DOHH2 (cell line): ENCODE results near the gene ELP2.

Source experiments
- H3F3A ChIP-seq: fragments of 200-600 bp; sonication (generic), shearing (Covaris generic); 2 replicates; pipeline ENCODE4 v1.6.0; 2016; ENCODE audit warnings: antibody characterized with exemption, mild to moderate bottlenecking; ENCODE audit not compliant: control insufficient read depth, insufficient read depth
- H3K27ac ChIP-seq: fragments of 200-600 bp; sonication (generic); 2 replicates; pipeline ENCODE4 v1.5.1; 2014; ENCODE audit warnings: low read depth, mild to moderate bottlenecking, low read length, moderate library complexity
- H3K27me3 ChIP-seq: fragments of 200-600 bp; sonication (generic); 2 replicates; pipeline ENCODE4 v1.6.1; 2014; ENCODE audit warnings: mild to moderate bottlenecking, low read length, mixed read lengths; ENCODE audit not compliant: control insufficient read depth
- H3K36me3 ChIP-seq: fragments of 200-600 bp; sonication (generic); 2 replicates; pipeline ENCODE4 v1.6.1; 2014; ENCODE audit warnings: mild to moderate bottlenecking, low read length, moderate library complexity, mixed read lengths; ENCODE audit not compliant: control insufficient read depth
- H3K4me1 ChIP-seq: fragments of 200-600 bp; sonication (generic); 2 replicates; pipeline ENCODE4 v1.6.1; 2014; ENCODE audit warnings: mild to moderate bottlenecking, low read length, mixed read lengths; ENCODE audit not compliant: control insufficient read depth
- H3K4me2 ChIP-seq: fragments of 200-600 bp; sonication (generic); 2 replicates; pipeline ENCODE4 v1.6.0; 2014; ENCODE audit warnings: mild to moderate bottlenecking, low read length, moderate library complexity
- H3K4me3 ChIP-seq: fragments of 200-600 bp; sonication (generic); 2 replicates; pipeline ENCODE4 v1.5.1; 2014; ENCODE audit warnings: mild to moderate bottlenecking, low read length, mixed read lengths
- H3K79me2 ChIP-seq: fragments of 200-600 bp; sonication (generic); 2 replicates; pipeline ENCODE4 v1.6.1; 2014; ENCODE audit warnings: mild to moderate bottlenecking, low read length, mixed read lengths; ENCODE audit not compliant: control insufficient read depth
- H3K9me2 ChIP-seq: fragments of 200-600 bp; sonication (generic); replicated peaks from 2 replicates; pipeline ENCODE4 v1.6.1; 2014; ENCODE audit warnings: mild to moderate bottlenecking, low read length, mixed read lengths; ENCODE audit not compliant: control insufficient read depth
- H3K9me3 ChIP-seq: fragments of 200-600 bp; sonication (generic); 2 replicates; pipeline ENCODE4 v1.6.1; 2014; ENCODE audit warnings: antibody characterized with exemption, low read length, mixed read lengths; ENCODE audit not compliant: control insufficient read depth, insufficient read depth
- H4K20me1 ChIP-seq: fragments of 200-600 bp; sonication (generic); 2 replicates; pipeline ENCODE4 v1.6.0; 2014; ENCODE audit warnings: low read depth, mild to moderate bottlenecking, antibody characterized with exemption, low read length, moderate library complexity; ENCODE audit not compliant: control insufficient read depth, insufficient read depth
- EZH2phosphoT487 ChIP-seq: fragments of 200-600 bp; sonication (generic); IDR thresholded peaks from 2 replicates; pipeline ENCODE4 v1.6.1; 2017; ENCODE audit warnings: borderline replicate concordance, mild to moderate bottlenecking, antibody characterized with exemption, low read length, moderate library complexity, mixed read lengths
- TF ChIP-seq, protein P1 (sequence below): fragments of 200-600 bp; sonication (generic); IDR thresholded peaks from one replicate; pipeline ENCODE4 v1.5.1; 2014; ENCODE audit warnings: antibody characterized with exemption, mild to moderate bottlenecking, low read depth, low read length; ENCODE audit not compliant: poor library complexity, severe bottlenecking

The ELP2 gene

DNA sequence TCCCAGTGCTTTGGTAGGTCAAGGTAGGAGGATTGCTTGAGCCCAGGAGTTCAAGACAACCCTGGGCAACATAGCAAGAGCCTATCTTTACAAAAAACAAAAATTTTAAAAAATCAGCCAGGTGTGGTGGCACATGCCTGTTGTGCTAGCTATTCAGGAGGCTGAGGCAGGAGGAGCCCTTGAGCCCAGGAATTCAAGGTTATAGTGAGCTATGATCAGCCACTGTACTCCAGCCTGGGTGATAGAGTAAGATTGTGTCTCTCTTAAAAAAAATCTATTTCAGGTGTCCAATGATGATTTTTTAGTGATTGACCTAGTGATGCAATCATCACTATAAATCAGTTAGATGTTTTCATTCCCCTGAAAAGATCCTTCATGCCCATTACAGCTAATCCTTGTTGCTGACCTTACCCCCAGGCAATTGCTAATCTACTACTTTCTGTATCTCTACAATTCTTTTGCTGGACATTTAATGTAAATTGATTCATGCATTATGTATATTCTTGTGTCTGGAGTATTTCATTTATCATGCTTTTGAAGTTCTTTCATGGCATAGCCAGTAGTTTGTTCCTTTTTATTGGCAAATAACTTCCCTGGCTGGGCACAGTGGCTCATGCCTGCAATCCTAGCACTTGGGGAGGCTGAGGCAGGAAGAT is 67.9 kb downstream of the ELP2 start:
- Histone ChIP-seq H4K20me1 (no peaks in the 10 kb centered on the region), H3K9me3 (no peaks in the 10 kb centered on the region), H3K79me2 (no peaks in the 10 kb centered on the region), H3K36me3 (no peaks in the 10 kb centered on the region), H3K27ac (no peak overlapping the region), H3K9me2 (no peaks in the 10 kb centered on the region), H3K4me3 (no peak overlapping the region), H3F3A (no peaks in the 10 kb centered on the region), H3K27me3 (peaks cover 5% of the 10 kb centered on the region; the same call in 1 of the 2 replicates), H3K4me1 (no peaks in the 10 kb centered on the region), H3K4me2 (no peak overlapping the region)
- TF ChIP-seq, protein P1, sequence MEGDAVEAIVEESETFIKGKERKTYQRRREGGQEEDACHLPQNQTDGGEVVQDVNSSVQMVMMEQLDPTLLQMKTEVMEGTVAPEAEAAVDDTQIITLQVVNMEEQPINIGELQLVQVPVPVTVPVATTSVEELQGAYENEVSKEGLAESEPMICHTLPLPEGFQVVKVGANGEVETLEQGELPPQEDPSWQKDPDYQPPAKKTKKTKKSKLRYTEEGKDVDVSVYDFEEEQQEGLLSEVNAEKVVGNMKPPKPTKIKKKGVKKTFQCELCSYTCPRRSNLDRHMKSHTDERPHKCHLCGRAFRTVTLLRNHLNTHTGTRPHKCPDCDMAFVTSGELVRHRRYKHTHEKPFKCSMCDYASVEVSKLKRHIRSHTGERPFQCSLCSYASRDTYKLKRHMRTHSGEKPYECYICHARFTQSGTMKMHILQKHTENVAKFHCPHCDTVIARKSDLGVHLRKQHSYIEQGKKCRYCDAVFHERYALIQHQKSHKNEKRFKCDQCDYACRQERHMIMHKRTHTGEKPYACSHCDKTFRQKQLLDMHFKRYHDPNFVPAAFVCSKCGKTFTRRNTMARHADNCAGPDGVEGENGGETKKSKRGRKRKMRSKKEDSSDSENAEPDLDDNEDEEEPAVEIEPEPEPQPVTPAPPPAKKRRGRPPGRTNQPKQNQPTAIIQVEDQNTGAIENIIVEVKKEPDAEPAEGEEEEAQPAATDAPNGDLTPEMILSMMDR: no peak
- no peak for TF ChIP-seq EZH2phosphoT487

DNA sequence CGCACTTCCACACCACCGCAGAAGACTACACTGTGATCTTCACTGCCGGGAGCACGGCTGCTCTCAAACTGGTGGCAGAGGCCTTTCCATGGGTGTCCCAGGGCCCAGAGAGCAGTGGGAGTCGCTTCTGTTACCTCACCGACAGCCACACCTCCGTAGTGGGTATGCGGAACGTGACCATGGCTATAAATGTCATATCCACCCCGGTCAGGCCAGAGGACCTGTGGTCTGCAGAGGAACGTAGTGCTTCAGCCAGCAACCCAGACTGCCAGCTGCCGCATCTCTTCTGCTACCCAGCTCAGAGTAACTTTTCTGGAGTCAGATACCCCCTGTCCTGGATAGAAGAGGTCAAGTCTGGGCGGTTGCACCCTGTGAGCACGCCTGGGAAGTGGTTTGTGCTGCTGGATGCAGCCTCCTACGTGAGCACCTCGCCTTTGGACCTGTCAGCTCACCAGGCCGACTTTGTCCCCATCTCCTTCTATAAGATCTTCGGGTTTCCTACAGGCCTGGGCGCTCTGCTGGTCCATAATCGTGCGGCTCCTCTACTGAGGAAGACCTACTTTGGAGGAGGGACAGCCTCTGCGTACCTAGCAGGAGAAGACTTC is 70.1 kb downstream of the ELP2 start:
- Histone ChIP-seq H3F3A (no peaks in the 10 kb centered on the region), H4K20me1 (no peaks in the 10 kb centered on the region), H3K27me3 (peaks cover 5% of the 10 kb centered on the region; the same call in 1 of the 2 replicates), H3K79me2 (no peaks in the 10 kb centered on the region), H3K9me2 (no peaks in the 10 kb centered on the region), H3K9me3 (no peaks in the 10 kb centered on the region), H3K27ac (no peak overlapping the region), H3K4me1 (no peaks in the 10 kb centered on the region), H3K4me3 (no peak overlapping the region), H3K36me3 (no peaks in the 10 kb centered on the region), H3K4me2 (no peak overlapping the region)
- TF ChIP-seq, protein P1: no peak
- no peak for TF ChIP-seq EZH2phosphoT487

DNA sequence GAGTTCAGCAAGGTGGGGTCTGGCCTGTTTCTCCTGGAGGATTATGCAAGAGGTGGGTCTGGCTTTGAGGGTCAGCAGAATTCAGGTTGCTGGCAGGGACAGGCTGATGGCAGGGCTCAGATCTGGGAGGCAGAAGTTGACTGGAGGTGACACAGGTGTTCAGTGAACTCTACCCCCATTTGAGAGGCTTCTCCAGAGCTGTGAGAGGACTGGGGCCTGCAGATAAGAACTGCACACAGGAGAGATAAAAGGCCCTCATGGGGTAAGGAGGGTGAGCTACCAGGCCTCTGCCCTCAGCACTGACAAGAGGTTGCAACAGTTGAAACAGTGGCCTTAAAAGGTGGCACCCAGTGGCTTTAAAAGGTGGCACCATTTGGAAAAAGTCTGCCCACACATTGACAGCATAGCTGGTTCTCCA is 70.7 kb downstream of the ELP2 start:
- no peaks in the 10 kb centered on the region for H4K20me1 ChIP-seq
- no peaks in the 10 kb centered on the region for H3K4me1 ChIP-seq
- no peaks in the 10 kb centered on the region for H3K36me3 ChIP-seq
- peaks cover 5% of the 10 kb centered on the region; the same call in 1 of the 2 replicates for H3K27me3 ChIP-seq
- no peak overlapping the region for H3K4me2 ChIP-seq
- H3F3A ChIP-seq: no peaks in the 10 kb centered on the region
- H3K79me2 ChIP-seq: no peaks in the 10 kb centered on the region
- TF ChIP-seq EZH2phosphoT487: no peak
- TF ChIP-seq, protein P1: no peak
- H3K9me2 ChIP-seq: no peaks in the 10 kb centered on the region
- no peak overlapping the region for H3K27ac ChIP-seq
- no peaks in the 10 kb centered on the region for H3K9me3 ChIP-seq
- H3K4me3 ChIP-seq: no peak overlapping the region
